SK-N-SH treated with all-trans-retinoic acid at 6 μM for 48 hours (cell line): ENCODE results near the gene PLPPR4.
"Not testable (repeated sequence)": the region's sequence is repeated elsewhere in the genome, so short reads cannot be mapped to it uniquely, and the experiment has no call there.

Experiments
- ATAC-seq: fragments of 200-7000 bp; cut with Tn5 transposase; 3 replicates; pipeline ENCODE4 v1.9.1; 2020; ENCODE audit warnings: mild to moderate bottlenecking, moderate library complexity
- BACH2 ChIP-seq: fragments of 250-450 bp; sonication (Bioruptor Pico); IDR thresholded peaks from 2 replicates; pipeline ENCODE4 v1.9.0; 2021; ENCODE audit warnings: mild to moderate bottlenecking, borderline replicate concordance
- CREB5 ChIP-seq: fragments of 250-450 bp; sonication (Bioruptor Pico); IDR thresholded peaks from 2 replicates; pipeline ENCODE4 v1.5.1; 2020; ENCODE audit warnings: low read depth, mild to moderate bottlenecking, moderate library complexity
- CSDC2 ChIP-seq: fragments of 250-450 bp; sonication (Bioruptor Pico); IDR thresholded peaks from 2 replicates; pipeline ENCODE4 v1.5.0; 2020; ENCODE audit warnings: mild to moderate bottlenecking, moderate library complexity
- ESRRG ChIP-seq: fragments of 250-450 bp; sonication (Bioruptor Pico); IDR thresholded peaks from 2 replicates; pipeline ENCODE4 v1.6.1; 2021; ENCODE audit warnings: mild to moderate bottlenecking
- GLIS3 ChIP-seq: fragments of 250-450 bp; sonication (Bioruptor Pico); IDR thresholded peaks from 2 replicates; pipeline ENCODE4 v1.5.0; 2020; ENCODE audit warnings: mild to moderate bottlenecking, moderate library complexity
- ISL1 ChIP-seq: fragments of 250-450 bp; sonication (Bioruptor Pico); IDR thresholded peaks from 2 replicates; pipeline ENCODE4 v2.1.2; 2022; ENCODE audit warnings: mild to moderate bottlenecking, moderate library complexity
- OSR1 ChIP-seq: fragments of 250-450 bp; sonication (Bioruptor Pico); IDR thresholded peaks from 2 replicates; pipeline ENCODE4 v1.8.0; 2022; ENCODE audit warnings: moderate library complexity, mild to moderate bottlenecking, inconsistent platforms
- PATZ1 ChIP-seq: fragments of 250-450 bp; sonication (Bioruptor Pico); IDR thresholded peaks from 2 replicates; pipeline ENCODE4 v1.8.0; 2020; ENCODE audit warnings: mild to moderate bottlenecking, moderate library complexity, borderline replicate concordance
- PPARA ChIP-seq: fragments of 250-450 bp; sonication (Bioruptor Pico); IDR thresholded peaks from 2 replicates; pipeline ENCODE4 v1.5.0; 2020; ENCODE audit warnings: mild to moderate bottlenecking, borderline replicate concordance
- RARB ChIP-seq: fragments of 250-450 bp; sonication (Bioruptor Pico); IDR thresholded peaks from 2 replicates; pipeline ENCODE4 v1.8.0; 2021; ENCODE audit warnings: mild to moderate bottlenecking, moderate library complexity
- SNAI2 ChIP-seq: fragments of 250-450 bp; sonication (Bioruptor Pico); IDR thresholded peaks from 2 replicates; pipeline ENCODE4 v1.5.0; 2020; ENCODE audit warnings: mild to moderate bottlenecking, moderate library complexity
- TCF4 ChIP-seq: fragments of 250-450 bp; sonication (Bioruptor Pico); IDR thresholded peaks from 2 replicates; pipeline ENCODE4 v1.8.0; 2021; ENCODE audit warnings: mild to moderate bottlenecking, moderate library complexity, borderline replicate concordance
- TOX ChIP-seq: fragments of 250-450 bp; sonication (Bioruptor Pico); IDR thresholded peaks from 2 replicates; pipeline ENCODE4 v1.8.0; 2021; ENCODE audit warnings: mild to moderate bottlenecking, moderate library complexity, borderline replicate concordance
- ZC3H10 ChIP-seq: fragments of 250-450 bp; sonication (Bioruptor Pico); IDR thresholded peaks from 2 replicates; pipeline ENCODE4 v1.5.1; 2021; ENCODE audit warnings: mild to moderate bottlenecking, moderate library complexity
- ZFP3 ChIP-seq: fragments of 250-450 bp; sonication (Bioruptor Pico); IDR thresholded peaks from 2 replicates; pipeline ENCODE4 v1.5.0; 2020; ENCODE audit warnings: mild to moderate bottlenecking, moderate library complexity
- ZFP30 ChIP-seq: fragments of 450-650 bp; formaldehyde crosslinking; IDR thresholded peaks from 2 replicates; pipeline ENCODE4 v1.5.0; 2022; ENCODE audit warnings: mild to moderate bottlenecking, moderate library complexity
- ZNF565 ChIP-seq: fragments of 450-650 bp; formaldehyde crosslinking; conservative IDR thresholded peaks from 2 replicates; pipeline ENCODE4 v1.5.0; 2020; ENCODE audit warnings: low read depth, mild to moderate bottlenecking, moderate library complexity
- ZNF70 ChIP-seq: fragments of 450-650 bp; formaldehyde crosslinking; IDR thresholded peaks from 2 replicates; pipeline ENCODE4 v1.5.0; 2020; ENCODE audit warnings: mild to moderate bottlenecking, moderate library complexity
- ZNF8 ChIP-seq: fragments of 450-650 bp; formaldehyde crosslinking; IDR thresholded peaks from 2 replicates; pipeline ENCODE4 v1.5.0; 2020; ENCODE audit warnings: mild to moderate bottlenecking, moderate library complexity
- TF ChIP-seq, protein P1 (sequence below): fragments of 250-450 bp; sonication (Bioruptor Pico); IDR thresholded peaks from 2 replicates; pipeline ENCODE4 v1.5.0; 2020; ENCODE audit warnings: mild to moderate bottlenecking, moderate library complexity
- TF ChIP-seq, protein P2 (sequence below): fragments of 250-450 bp; sonication (Bioruptor Pico); IDR thresholded peaks from 2 replicates; pipeline ENCODE4 v1.8.0; 2021; ENCODE audit warnings: low read depth, mild to moderate bottlenecking, moderate library complexity, borderline replicate concordance
- TF ChIP-seq, protein P3 (sequence below): fragments of 250-450 bp; sonication (Bioruptor Pico); IDR thresholded peaks from 2 replicates; pipeline ENCODE4 v1.5.1; 2021; ENCODE audit warnings: mild to moderate bottlenecking, moderate library complexity

PLPPR4 gene

GRCh38 chr1:99281105-99281504 is 16.8 kb downstream of the PLPPR4 start (continued):
- TF ChIP-seq CREB5 (CRISPR knock-in tag) (0 out of 2 replicates have a peak, but pooled peaks have one; percentile 27), BACH2 (CRISPR knock-in tag) (no peak), TCF4 (CRISPR knock-in tag) (peak; percentile 85), ZNF70 (CRISPR knock-in tag) (no peak), ZNF565 (CRISPR knock-in tag) (no peak)
- TF ChIP-seq, all 23 proteins: peak for 6

DNA sequence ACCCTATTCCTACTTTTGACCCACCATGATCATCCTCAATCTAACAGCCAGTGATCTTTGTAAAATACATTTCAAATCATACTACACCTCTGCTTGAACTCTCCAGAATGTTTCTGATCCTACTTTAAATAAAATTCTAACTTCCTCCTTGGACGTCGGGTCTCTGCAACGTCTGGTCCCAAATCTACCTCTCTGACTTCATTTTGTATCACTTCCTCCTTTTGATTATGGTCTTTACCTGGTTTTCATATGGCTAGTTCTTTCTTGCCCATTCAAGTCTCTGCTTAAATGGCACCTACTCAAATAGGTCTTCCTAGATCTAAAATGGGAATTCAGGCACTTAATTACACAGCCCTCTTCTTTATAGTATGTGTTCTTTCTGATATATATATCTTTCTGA is 18.2 kb downstream of the PLPPR4 start:
- no peak for TF ChIP-seq PPARA (CRISPR knock-in tag)
- no peak for TF ChIP-seq ZFP30 (CRISPR knock-in tag)
- no peak for TF ChIP-seq ZFP3 (CRISPR knock-in tag)
- TF ChIP-seq, protein P1, sequence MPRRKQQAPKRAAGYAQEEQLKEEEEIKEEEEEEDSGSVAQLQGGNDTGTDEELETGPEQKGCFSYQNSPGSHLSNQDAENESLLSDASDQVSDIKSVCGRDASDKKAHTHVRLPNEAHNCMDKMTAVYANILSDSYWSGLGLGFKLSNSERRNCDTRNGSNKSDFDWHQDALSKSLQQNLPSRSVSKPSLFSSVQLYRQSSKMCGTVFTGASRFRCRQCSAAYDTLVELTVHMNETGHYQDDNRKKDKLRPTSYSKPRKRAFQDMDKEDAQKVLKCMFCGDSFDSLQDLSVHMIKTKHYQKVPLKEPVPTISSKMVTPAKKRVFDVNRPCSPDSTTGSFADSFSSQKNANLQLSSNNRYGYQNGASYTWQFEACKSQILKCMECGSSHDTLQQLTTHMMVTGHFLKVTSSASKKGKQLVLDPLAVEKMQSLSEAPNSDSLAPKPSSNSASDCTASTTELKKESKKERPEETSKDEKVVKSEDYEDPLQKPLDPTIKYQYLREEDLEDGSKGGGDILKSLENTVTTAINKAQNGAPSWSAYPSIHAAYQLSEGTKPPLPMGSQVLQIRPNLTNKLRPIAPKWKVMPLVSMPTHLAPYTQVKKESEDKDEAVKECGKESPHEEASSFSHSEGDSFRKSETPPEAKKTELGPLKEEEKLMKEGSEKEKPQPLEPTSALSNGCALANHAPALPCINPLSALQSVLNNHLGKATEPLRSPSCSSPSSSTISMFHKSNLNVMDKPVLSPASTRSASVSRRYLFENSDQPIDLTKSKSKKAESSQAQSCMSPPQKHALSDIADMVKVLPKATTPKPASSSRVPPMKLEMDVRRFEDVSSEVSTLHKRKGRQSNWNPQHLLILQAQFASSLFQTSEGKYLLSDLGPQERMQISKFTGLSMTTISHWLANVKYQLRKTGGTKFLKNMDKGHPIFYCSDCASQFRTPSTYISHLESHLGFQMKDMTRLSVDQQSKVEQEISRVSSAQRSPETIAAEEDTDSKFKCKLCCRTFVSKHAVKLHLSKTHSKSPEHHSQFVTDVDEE (CRISPR knock-in tag), result no peak
- TF ChIP-seq ZNF70 (CRISPR knock-in tag), result no peak
- TF ChIP-seq, protein P2, sequence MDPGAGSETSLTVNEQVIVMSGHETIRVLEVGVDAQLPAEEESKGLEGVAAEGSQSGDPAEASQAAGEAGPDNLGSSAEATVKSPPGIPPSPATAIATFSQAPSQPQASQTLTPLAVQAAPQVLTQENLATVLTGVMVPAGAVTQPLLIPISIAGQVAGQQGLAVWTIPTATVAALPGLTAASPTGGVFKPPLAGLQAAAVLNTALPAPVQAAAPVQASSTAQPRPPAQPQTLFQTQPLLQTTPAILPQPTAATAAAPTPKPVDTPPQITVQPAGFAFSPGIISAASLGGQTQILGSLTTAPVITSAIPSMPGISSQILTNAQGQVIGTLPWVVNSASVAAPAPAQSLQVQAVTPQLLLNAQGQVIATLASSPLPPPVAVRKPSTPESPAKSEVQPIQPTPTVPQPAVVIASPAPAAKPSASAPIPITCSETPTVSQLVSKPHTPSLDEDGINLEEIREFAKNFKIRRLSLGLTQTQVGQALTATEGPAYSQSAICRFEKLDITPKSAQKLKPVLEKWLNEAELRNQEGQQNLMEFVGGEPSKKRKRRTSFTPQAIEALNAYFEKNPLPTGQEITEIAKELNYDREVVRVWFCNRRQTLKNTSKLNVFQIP (CRISPR knock-in tag), result no peak
- TF ChIP-seq SNAI2 (CRISPR knock-in tag), result no peak
- TF ChIP-seq, protein P3, sequence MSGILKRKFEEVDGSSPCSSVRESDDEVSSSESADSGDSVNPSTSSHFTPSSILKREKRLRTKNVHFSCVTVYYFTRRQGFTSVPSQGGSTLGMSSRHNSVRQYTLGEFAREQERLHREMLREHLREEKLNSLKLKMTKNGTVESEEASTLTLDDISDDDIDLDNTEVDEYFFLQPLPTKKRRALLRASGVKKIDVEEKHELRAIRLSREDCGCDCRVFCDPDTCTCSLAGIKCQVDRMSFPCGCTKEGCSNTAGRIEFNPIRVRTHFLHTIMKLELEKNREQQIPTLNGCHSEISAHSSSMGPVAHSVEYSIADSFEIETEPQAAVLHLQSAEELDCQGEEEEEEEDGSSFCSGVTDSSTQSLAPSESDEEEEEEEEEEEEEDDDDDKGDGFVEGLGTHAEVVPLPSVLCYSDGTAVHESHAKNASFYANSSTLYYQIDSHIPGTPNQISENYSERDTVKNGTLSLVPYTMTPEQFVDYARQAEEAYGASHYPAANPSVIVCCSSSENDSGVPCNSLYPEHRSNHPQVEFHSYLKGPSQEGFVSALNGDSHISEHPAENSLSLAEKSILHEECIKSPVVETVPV (CRISPR knock-in tag), result no peak
- TF ChIP-seq ESRRG (CRISPR knock-in tag), result no peak
- no peak for TF ChIP-seq CSDC2
- TF ChIP-seq ZNF8 (CRISPR knock-in tag), result no peak
- TF ChIP-seq CREB5 (CRISPR knock-in tag), result no peak
- TF ChIP-seq RARB, result no peak
- ATAC-seq, result no peak

DNA sequence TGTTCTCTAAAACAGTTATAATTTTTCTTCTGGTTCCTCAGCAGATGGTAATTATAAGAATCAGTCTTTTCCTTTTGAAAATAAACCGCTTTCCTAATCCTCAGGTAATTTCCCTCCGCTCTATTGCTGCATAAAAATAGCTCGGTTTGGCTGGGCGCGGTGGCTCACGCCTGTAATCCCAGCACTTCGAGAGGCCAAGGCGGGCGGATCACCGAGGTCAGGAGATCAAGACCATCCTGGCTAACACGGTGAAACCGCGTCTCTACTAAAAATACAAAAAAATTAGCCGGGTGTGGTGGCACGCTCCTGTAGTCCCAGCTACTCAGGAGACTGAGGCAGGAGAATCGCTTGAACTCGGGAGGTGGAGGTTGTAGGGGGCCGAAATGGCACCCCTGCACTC is 19.2 kb downstream of the PLPPR4 start:
- ATAC-seq, result not testable (repeated sequence)

- TF ChIP-seq, protein P1 (CRISPR knock-in tag), result no peak
- TF ChIP-seq ISL1 (no peak), OSR1 (CRISPR knock-in tag) (no peak), SNAI2 (CRISPR knock-in tag) (no peak), ZC3H10 (CRISPR knock-in tag) (no peak), ZFP3 (CRISPR knock-in tag) (no peak), TCF4 (CRISPR knock-in tag) (no peak), ZNF8 (CRISPR knock-in tag) (no peak), PATZ1 (no peak), PPARA (CRISPR knock-in tag) (no peak), TOX (no peak), RARB (no peak), ZNF70 (CRISPR knock-in tag) (no peak), GLIS3 (no peak)
- ATAC-seq, result no peak
These were observed 28.6 kb downstream of the PLPPR4 start for GRCh38 chr1:99292886-99293285.
